CD4-positive, alpha-beta T cell treated with Interleukin-2 at 100 ng/mL for 4 hours (primary cell): ENCODE data around the gene MUC5B.

ENCODE experiments used
- DNase-seq: peaks from one replicate; pipeline ENCODE4 v3.0.0-alpha.2; 2020; ENCODE audit warnings: low spot score

The MUC5B gene

DNA sequence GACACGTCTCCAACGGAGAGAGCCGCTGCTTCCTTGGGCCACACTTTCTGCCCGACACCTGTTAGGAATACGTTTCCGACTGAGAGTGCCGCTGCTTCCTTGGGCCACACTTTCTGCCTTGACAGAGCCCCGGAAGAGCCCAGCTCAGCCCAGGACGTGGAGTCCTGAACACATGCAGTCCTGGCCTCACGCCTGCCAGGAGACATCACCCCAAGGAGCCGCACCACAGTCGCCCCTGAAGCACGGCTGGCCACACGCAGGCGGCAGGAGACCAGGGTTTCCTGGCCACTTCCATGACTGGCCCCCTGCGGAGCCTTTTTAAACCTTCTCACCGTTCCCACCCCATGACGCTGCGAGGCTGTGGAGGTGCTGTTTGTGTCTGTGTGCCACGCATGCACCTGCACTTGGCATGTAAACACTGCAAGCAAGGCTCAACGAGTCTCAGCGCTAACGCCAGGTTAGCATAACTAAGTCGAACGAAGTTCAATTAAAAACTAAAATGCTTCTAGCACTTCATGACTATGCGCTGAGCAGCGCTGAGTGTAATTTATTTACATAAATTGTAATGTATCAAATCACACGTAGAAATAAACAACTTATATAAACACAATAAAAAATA, 77.8 kb downstream of the MUC5B start:
- DNase-seq = no peak

- DNase-seq = no peak
Measured at GRCh38 chr11:1301220-1302000, 78.5 kb downstream of the MUC5B start.

GRCh38 chr11:1302041-1302460, 79.2 kb downstream of the MUC5B start:
- DNase-seq = no peak

DNA sequence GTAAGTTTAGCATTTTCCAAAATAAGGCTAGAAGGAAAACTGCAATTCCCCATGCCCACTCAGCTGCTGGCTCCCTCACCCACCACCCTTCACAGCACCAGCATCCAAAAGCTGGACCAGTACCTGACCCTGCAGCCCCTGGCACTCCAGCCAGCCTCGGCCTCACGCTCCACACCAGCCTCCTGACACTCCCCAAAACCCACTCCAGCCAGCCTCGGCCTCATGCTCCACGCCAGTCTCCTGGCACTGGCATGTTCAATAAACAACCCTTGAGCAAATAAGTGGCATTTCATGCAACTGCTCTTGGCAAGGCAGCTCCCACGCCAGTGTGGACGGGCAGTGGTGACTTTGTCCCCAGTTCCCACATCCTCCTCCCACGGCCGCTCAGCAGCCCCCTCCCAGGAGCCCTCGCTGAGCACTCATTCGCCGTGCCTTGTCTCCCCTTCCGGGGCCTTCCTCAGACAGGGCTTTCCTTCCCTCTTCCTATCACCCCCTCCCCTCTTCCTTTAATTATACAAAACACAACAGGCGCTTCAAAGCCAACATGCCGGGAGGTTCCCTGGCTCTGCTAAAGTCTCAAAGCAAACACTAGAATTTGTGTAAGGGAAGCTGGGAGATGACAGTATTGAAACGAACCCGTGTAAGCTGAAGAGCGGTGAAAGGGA, 79.7 kb downstream of the MUC5B start:
- no peak for DNase-seq

DNA sequence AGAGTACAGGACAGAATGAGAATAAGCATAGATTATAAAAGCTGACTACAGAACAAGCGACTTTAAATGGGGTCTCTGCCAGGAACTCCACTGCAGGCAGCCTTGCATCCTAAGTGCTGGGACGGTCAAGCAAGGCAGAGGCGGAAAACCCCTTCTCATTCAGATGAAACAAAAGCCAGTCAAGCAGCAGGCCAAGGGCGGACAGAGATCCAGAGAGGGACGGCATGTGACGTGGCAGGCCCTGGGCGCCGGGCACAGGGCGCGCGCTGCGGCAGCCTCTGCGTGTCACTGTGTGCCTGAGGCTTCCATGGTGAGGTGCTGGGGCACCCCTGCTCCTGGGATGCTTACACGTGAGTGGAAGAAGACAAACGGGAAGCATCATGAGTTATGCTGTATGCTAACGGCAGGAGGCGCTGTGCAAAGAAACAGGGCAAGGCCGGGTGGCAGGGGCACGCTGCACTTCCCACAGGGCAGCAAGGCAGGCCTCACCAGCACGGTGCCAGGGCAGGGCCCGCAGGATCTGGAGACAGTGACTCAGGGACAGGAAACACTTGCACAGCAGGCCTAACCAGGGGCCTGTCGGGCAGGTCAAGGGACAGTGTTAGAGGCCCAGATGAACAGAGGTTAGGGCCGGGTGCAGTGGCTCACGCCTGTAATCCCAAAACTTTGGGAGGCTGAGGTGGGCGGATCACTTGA, 80.4 kb downstream of the MUC5B start:
- no peak for DNase-seq

DNA sequence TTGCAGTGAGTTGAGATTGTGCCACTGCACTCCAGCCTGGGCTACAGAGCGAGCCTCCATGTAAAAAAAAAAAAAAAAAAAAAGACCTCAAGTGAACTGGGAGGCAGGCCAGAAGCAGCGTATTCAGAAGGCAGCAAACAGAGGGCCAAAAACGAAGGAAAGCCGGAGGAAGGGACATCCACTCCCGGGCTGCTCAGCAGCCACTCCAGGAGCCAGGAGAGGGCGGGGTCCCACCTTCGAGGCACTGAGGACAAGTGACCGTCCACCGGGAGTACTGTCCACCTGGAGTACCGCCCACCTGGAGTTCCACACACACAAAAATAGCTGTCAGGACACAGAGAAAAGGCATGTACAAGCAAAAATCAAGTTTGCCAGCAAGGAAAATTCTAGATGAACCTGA, 81.1 kb downstream of the MUC5B start:
- DNase-seq = no peak

DNA sequence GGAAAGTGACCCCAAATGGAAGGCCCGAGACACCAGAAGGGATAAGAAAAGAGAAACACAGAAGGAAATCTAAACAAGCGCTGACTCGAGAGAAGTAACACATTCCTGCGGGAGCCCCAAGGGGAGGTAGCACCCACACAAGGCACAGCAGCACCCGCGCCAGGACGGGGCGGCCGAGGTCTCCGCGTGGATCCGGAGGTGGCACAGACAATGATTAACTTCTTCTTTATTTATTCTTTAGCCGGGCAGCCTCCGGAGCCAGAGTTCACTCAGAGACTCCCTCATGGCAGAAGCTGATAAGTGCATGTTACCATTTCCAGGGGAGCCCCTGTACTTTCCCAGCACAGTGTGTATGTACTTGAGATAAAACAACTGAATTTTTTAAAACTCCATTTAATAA, 81.5 kb downstream of the MUC5B start:
- DNase-seq = no peak

DNA sequence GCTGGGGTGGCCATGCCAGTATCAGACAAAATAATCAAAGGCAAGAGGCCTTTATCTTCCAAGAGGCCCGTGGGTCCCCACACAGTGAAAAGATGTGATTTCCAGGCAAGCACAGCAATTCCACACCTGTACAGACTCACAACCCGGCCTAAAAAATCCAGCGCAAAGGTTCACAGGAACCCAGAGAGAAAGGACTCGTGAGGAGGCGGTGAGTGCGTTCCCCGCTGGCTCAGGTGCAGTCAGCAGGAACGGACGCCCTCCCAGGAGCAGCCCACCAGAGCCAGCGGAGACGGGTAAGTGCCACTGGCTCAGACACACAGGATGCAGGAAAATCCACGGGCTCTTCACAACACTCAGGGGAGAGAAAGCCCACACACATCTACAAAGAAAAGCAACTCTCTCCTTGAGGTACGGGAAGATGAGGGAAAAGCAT, 82.2 kb downstream of the MUC5B start:
- DNase-seq = no peak

GRCh38 chr11:1305501-1306056, 82.7 kb downstream of the MUC5B start:
- DNase-seq = no peak

- DNase-seq = no peak
Measured at GRCh38 chr11:1306186-1307162, 83.6 kb downstream of the MUC5B start.

GRCh38 chr11:1307163-1307870, 84.5 kb downstream of the MUC5B start:
- DNase-seq = no peak

DNA sequence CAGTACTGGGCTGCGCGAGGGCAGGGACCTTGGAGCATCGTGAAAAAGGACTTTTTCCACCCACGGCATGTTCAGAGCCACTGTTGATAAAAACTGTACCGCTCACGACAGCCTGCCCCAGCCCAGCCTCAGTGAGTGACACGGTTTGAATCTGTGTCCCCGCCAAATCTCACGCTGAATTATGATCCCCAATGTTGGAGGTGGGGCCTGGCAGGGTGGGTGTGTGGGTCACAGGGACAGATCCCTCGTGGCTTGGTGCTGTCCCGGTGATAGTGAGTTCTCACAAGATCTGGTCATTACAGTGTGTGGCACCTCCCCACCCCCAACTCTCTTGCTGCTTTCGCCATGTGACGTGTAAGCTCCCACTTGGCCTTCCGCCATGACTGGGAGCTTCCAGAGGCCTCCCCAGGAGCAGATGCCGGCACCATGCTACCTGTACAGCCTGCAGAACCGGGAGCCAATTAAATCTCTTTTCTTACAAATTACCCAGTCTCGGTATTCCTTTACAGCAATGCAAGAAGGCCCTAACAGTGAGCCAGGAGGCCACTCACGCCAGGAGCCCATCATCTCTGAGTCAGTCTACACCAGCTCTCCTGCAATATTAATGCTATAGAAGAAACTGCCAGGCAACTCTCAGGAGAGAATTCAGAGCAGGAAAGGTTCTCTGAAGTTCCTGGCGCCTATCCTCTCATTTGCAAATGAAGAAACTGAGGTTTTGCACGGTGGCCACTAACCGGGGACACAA, 85.3 kb downstream of the MUC5B start:
- no peak for DNase-seq

DNA sequence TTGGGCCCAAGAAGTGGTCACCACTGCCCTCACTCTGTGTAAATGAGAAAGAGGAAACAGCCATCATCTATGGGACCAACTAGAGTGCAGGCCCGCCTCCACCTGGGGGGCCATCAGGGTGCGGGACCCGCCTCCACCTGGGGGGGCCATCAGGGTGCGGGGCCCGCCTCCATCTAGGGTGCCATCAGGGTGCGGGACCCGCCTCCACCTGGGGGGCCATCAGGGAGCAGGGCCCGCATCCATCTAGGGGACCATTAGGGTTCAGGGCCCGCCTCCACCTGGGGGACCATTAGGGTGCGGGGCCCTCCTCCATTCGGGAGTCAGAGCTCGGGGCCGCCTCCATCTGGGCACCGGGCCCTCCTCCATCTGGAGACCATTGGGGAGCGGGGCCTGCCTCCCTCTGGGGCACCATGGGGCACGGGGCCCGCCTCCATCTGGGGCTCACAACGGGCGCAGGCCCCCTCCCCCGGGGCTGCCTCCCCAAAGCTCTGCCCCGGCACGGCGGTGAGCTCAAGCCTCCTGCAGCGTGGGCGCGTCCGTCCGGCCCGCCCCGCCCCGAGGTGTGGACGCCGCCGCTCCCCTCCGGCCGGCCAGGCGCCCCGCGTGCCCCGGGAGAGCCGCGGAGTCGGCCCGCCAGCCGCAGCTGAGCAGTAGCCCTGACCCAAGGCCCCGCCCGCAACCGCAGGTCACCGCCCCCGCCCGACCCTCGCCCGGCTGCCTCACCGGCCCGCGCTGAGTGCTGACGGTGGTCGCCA, 86.1 kb downstream of the MUC5B start:
- no peak for DNase-seq

GRCh38 chr11:1309498-1310317, 86.8 kb downstream of the MUC5B start, which contains the start of gene TOLLIP:
TOLLIP (minus strand) TSS chr11:1309632; CDS start chr11:1309498, 134 bp downstream.
- DNase-seq = peak; percentile 96

GRCh38 chr11:1310318-1310687, 87.4 kb downstream of the MUC5B start:
- DNase-seq = no peak

GRCh38 chr11:1310772-1311468, 88.1 kb downstream of the MUC5B start:
- DNase-seq = peak; percentile 65
